K562 (cell line): ENCODE measurements around the gene SLC37A2. TPM values are rescaled to one million over a fixed set of nuclear protein-coding genes. Genes with fewer than 3 reads are reported as not detected.
A peak's percentile ranks its signal among the peaks of the same experiment; 100 is the strongest.

Experiments
- CCAR2 ChIP-seq: fragments of 200-400 bp; formaldehyde crosslinking; IDR thresholded peaks from 2 replicates; pipeline ENCODE4 v1.6.1; 2017; ENCODE audit warnings: mild to moderate bottlenecking, low read depth, low read length
- CCNT2 ChIP-seq: IDR thresholded peaks from 2 replicates; pipeline ENCODE4 v1.6.1; 2011; ENCODE audit warnings: borderline replicate concordance, low read depth, mild to moderate bottlenecking, moderate library complexity, mixed read lengths, low read length; ENCODE audit not compliant: insufficient read length; ENCODE audit errors: extremely low read depth
- KLF1 ChIP-seq: fragments of 450-650 bp; IDR thresholded peaks from 2 replicates; pipeline ENCODE4 v1.6.1; 2016; ENCODE audit warnings: missing genetic modification characterization, missing compliant biosample characterization
- MAFG ChIP-seq: fragments of 450-650 bp; conservative IDR thresholded peaks from 2 replicates; pipeline ENCODE4 v1.6.1; 2016; ENCODE audit warnings: missing genetic modification characterization, missing compliant biosample characterization
- NR3C1 ChIP-seq: sonication (generic); formaldehyde crosslinking; IDR thresholded peaks from 2 replicates; pipeline ENCODE4 v1.8.1; 2022; ENCODE audit warnings: missing genetic modification reagents
- ZNF644 ChIP-seq: fragments of 200-800 bp; sonication (Bioruptor generic); IDR thresholded peaks from 2 replicates; pipeline ENCODE4 v1.6.1; 2016; ENCODE audit warnings: low read depth, missing genetic modification characterization, missing compliant biosample characterization
- polyA plus RNA-seq, 8 experiments: library from polyadenylated mRNA; depleted of rRNA in 4 of 8; stranded (reverse) in 5 of 8; unstranded in 3 of 8; fragments of >200 nt; fragmentation: Nextera tagmentation in 2 of 8; fragmentation: Illumina TruSeq in 1 of 8; extraction: Ambion mirVana in 2 of 8; extraction: Trizol in 1 of 8; gene quantifications; 2 replicates each; pipeline versions ENCODE4 v1.2.1 to v1.2.3, GENCODE V29; 2011 to 2014; ENCODE audit warnings: inconsistent platforms in 1 of 8, missing spikeins in 1 of 8
- total RNA-seq, 7 experiments: library from RNA; depleted of rRNA in 6 of 7; stranded (reverse); fragments of >200 nt in 6 of 7; fragmentation: Illumina TruSeq in 2 of 7; extraction: Trizol in 2 of 7; gene quantifications; 2 replicates each; pipeline versions ENCODE4 v1.2.1 to v1.2.3, GENCODE V29; 2011 to 2021; ENCODE audit warnings: low replicate concordance in 1 of 7
- TF ChIP-seq, protein P1 (sequence below): fragments of 450-650 bp; IDR thresholded peaks from 2 replicates; pipeline ENCODE4 v1.6.1; 2018; ENCODE audit not compliant: partially characterized antibody
- TF ChIP-seq, protein P2 (sequence below): sonication (generic); formaldehyde crosslinking; IDR thresholded peaks from 2 replicates; pipeline ENCODE4 v1.8.0; 2022; ENCODE audit warnings: mild to moderate bottlenecking, missing genetic modification reagents, borderline replicate concordance
- TF ChIP-seq, protein P3 (sequence below): sonication (generic); formaldehyde crosslinking; IDR thresholded peaks from 2 replicates; pipeline ENCODE4 v1.8.0; 2023; ENCODE audit warnings: missing genetic modification reagents, mild to moderate bottlenecking, borderline replicate concordance
- TF ChIP-seq, protein P4 (sequence below): fragments of 250-450 bp; sonication (Bioruptor Pico); IDR thresholded peaks from 2 replicates; pipeline ENCODE4 v1.4.0; 2020; ENCODE audit warnings: mild to moderate bottlenecking, moderate library complexity

Gene SLC37A2
- total and polyA plus RNA-seq, 9 of the 15 experiments (the other 6 are each of a cell fraction or from before 2014, with no cell fraction given), result 0.01 to 1.2 (median 0.52) TPM

DNA sequence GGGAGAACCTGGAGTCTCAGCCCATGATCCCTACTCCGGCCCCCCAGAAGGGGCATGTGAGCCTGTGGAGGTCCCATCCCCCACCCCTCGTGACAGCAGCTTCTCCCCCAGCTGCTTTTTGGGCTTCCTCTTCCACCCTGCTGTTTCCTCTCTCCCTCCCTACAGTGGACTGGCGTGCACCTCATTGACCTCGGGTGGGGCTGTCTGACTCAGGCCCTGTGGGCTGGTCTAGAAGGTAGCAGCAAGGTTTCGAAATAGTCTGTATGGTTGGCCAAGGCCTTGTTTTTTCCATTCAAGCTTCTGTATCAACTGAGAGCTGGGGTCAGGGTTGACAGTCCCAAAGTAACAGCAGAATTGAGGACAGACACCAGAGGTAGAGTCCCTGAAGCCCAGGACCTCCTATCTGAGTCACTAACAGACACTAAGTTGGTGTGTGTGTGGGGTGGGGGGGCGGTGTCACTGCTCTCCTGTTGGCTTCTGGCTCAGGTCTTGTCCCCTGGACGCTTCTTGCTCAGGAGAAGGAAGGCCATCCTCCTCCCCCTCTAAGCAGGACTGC lies 7.7 kb downstream of the SLC37A2 start (continued):
- TF ChIP-seq, protein P1, sequence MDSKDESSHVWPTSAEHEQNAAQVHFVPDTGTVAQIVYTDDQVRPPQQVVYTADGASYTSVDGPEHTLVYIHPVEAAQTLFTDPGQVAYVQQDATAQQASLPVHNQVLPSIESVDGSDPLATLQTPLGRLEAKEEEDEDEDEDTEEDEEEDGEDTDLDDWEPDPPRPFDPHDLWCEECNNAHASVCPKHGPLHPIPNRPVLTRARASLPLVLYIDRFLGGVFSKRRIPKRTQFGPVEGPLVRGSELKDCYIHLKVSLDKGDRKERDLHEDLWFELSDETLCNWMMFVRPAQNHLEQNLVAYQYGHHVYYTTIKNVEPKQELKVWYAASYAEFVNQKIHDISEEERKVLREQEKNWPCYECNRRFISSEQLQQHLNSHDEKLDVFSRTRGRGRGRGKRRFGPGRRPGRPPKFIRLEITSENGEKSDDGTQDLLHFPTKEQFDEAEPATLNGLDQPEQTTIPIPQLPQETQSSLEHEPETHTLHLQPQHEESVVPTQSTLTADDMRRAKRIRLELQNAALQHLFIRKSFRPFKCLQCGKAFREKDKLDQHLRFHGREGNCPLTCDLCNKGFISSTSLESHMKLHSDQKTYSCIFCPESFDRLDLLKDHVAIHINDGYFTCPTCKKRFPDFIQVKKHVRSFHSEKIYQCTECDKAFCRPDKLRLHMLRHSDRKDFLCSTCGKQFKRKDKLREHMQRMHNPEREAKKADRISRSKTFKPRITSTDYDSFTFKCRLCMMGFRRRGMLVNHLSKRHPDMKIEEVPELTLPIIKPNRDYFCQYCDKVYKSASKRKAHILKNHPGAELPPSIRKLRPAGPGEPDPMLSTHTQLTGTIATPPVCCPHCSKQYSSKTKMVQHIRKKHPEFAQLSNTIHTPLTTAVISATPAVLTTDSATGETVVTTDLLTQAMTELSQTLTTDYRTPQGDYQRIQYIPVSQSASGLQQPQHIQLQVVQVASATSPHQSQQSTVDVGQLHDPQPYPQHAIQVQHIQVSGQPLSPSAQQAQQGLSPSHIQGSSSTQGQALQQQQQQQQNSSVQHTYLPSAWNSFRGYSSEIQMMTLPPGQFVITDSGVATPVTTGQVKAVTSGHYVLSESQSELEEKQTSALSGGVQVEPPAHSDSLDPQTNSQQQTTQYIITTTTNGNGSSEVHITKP, result peak; percentile 71
- TF ChIP-seq CCAR2 (no peak), CCNT2 (peak; percentile 54), NR3C1 (CRISPR knock-in tag) (no peak), ZNF644 (tag) (no peak; the same call in 1 of the 2 replicates), KLF1 (peak; percentile 37; the same call in 1 of the 2 replicates), MAFG (0 out of 2 replicates have a peak, but pooled peaks have one; percentile 10)
- TF ChIP-seq, protein P2, sequence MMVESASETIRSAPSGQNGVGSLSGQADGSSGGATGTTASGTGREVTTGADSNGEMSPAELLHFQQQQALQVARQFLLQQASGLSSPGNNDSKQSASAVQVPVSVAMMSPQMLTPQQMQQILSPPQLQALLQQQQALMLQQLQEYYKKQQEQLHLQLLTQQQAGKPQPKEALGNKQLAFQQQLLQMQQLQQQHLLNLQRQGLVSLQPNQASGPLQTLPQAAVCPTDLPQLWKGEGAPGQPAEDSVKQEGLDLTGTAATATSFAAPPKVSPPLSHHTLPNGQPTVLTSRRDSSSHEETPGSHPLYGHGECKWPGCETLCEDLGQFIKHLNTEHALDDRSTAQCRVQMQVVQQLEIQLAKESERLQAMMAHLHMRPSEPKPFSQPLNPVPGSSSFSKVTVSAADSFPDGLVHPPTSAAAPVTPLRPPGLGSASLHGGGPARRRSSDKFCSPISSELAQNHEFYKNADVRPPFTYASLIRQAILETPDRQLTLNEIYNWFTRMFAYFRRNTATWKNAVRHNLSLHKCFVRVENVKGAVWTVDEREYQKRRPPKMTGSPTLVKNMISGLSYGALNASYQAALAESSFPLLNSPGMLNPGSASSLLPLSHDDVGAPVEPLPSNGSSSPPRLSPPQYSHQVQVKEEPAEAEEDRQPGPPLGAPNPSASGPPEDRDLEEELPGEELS (CRISPR knock-in tag), result no peak
- TF ChIP-seq, protein P3, sequence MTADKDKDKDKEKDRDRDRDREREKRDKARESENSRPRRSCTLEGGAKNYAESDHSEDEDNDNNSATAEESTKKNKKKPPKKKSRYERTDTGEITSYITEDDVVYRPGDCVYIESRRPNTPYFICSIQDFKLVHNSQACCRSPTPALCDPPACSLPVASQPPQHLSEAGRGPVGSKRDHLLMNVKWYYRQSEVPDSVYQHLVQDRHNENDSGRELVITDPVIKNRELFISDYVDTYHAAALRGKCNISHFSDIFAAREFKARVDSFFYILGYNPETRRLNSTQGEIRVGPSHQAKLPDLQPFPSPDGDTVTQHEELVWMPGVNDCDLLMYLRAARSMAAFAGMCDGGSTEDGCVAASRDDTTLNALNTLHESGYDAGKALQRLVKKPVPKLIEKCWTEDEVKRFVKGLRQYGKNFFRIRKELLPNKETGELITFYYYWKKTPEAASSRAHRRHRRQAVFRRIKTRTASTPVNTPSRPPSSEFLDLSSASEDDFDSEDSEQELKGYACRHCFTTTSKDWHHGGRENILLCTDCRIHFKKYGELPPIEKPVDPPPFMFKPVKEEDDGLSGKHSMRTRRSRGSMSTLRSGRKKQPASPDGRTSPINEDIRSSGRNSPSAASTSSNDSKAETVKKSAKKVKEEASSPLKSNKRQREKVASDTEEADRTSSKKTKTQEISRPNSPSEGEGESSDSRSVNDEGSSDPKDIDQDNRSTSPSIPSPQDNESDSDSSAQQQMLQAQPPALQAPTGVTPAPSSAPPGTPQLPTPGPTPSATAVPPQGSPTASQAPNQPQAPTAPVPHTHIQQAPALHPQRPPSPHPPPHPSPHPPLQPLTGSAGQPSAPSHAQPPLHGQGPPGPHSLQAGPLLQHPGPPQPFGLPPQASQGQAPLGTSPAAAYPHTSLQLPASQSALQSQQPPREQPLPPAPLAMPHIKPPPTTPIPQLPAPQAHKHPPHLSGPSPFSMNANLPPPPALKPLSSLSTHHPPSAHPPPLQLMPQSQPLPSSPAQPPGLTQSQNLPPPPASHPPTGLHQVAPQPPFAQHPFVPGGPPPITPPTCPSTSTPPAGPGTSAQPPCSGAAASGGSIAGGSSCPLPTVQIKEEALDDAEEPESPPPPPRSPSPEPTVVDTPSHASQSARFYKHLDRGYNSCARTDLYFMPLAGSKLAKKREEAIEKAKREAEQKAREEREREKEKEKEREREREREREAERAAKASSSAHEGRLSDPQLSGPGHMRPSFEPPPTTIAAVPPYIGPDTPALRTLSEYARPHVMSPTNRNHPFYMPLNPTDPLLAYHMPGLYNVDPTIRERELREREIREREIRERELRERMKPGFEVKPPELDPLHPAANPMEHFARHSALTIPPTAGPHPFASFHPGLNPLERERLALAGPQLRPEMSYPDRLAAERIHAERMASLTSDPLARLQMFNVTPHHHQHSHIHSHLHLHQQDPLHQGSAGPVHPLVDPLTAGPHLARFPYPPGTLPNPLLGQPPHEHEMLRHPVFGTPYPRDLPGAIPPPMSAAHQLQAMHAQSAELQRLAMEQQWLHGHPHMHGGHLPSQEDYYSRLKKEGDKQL, result no peak
- TF ChIP-seq, protein P4, sequence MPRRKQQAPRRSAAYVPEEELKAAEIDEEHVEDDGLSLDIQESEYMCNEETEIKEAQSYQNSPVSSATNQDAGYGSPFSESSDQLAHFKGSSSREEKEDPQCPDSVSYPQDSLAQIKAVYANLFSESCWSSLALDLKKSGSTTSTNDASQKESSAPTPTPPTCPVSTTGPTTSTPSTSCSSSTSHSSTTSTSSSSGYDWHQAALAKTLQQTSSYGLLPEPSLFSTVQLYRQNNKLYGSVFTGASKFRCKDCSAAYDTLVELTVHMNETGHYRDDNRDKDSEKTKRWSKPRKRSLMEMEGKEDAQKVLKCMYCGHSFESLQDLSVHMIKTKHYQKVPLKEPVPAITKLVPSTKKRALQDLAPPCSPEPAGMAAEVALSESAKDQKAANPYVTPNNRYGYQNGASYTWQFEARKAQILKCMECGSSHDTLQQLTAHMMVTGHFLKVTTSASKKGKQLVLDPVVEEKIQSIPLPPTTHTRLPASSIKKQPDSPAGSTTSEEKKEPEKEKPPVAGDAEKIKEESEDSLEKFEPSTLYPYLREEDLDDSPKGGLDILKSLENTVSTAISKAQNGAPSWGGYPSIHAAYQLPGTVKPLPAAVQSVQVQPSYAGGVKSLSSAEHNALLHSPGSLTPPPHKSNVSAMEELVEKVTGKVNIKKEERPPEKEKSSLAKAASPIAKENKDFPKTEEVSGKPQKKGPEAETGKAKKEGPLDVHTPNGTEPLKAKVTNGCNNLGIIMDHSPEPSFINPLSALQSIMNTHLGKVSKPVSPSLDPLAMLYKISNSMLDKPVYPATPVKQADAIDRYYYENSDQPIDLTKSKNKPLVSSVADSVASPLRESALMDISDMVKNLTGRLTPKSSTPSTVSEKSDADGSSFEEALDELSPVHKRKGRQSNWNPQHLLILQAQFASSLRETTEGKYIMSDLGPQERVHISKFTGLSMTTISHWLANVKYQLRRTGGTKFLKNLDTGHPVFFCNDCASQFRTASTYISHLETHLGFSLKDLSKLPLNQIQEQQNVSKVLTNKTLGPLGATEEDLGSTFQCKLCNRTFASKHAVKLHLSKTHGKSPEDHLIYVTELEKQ (CRISPR knock-in tag), result no peak
